Measurements from ENCODE around the gene MMEL1. TPM values are rescaled to one million over a fixed set of nuclear protein-coding genes. Genes with fewer than 3 reads are reported as not detected.
A peak's percentile ranks its signal among the peaks of the same experiment; 100 is the strongest.
"Not testable (repeated sequence)": the region's sequence is repeated elsewhere in the genome, so short reads cannot be mapped to it uniquely, and the experiment has no call there.

Gene MMEL1
- total RNA-seq, 4 donors from 2014 or later: 0.78 to 1.7 (median 0.80) TPM; not detected in 1

GRCh38 chr1:2549367-2550029 lies 83.3 kb downstream of the MMEL1 start:
- intact Hi-C loops (cut with DNase I); H3K36me3 ChIP-seq; DNase-seq (ENCODE audit: extremely low spot score); H3K9me3 ChIP-seq: not testable (repeated sequence)
- peaks cover 5 to 38% (median 16%) of the 10 kb centered on the region in 4 donors for H3K27me3 ChIP-seq
- peaks cover 43 to 62% (median 57%) of the 10 kb centered on the region in 4 donors for H3K4me1 ChIP-seq
- 84% methylated on average over 13 of the region's 28 CpGs for WGBS
- H3K27ac ChIP-seq (replicated peaks in 1 of 4): peak overlapping the region; percentile 84 to 90 (median 89)
- H3K4me3 ChIP-seq: peak overlapping the region; percentile 55 to 75 (median 60)

- 14% methylated on average over 16 of the region's 17 CpGs for WGBS
- intact Hi-C loops (cut with DNase I): loop anchor here (1.0 kb wide), 1 partner anchor 134 kb away; no protein-coding TSS in a partner anchor
- TF ChIP-seq CTCF (IDR thresholded peaks at IDR 0.05): peak in 2 of 3 experiments; percentile 91 to 94
- no peak for TF ChIP-seq POLR2A (IDR thresholded peaks at IDR 0.05; ENCODE audit: low read depth)
- TF ChIP-seq POLR2AphosphoS5 (IDR thresholded peaks at IDR 0.05): no peak
- H3K9me3 ChIP-seq: no peaks in the 10 kb centered on the region
- no peaks in the 10 kb centered on the region for H3K36me3 ChIP-seq
- peaks cover 5 to 51% (median 16%) of the 10 kb centered on the region in 4 donors for H3K27me3 ChIP-seq
- H3K4me3 ChIP-seq: peak overlapping the region; percentile 55 to 75 (median 60)
- H3K27ac ChIP-seq (replicated peaks in 1 of 4): peak overlapping the region; percentile 84 to 90 (median 89)
- H3K4me1 ChIP-seq: peaks cover 53 to 70% (median 64%) of the 10 kb centered on the region in 4 donors
- DNase-seq (ENCODE audit: extremely low spot score): no peak
Observed at GRCh38 chr1:2548068-2548589, 84.7 kb downstream of the MMEL1 start.

GRCh38 chr1:2547210-2548067 lies 85.4 kb downstream of the MMEL1 start:
- peak overlapping the region; percentile 55 to 75 (median 60) for H3K4me3 ChIP-seq
- 13% methylated on average over 15 of the region's 27 CpGs for WGBS
- intact Hi-C loops (cut with DNase I): loop anchor here (1.0 kb wide), 1 partner anchor 133 kb away; no protein-coding TSS in a partner anchor
- H3K9me3 ChIP-seq: no peaks in the 10 kb centered on the region
- H3K4me1 ChIP-seq: peaks cover 53 to 70% (median 64%) of the 10 kb centered on the region in 4 donors
- no peaks in the 10 kb centered on the region for H3K36me3 ChIP-seq
- peaks cover 5 to 58% (median 16%) of the 10 kb centered on the region in 4 donors for H3K27me3 ChIP-seq
- H3K27ac ChIP-seq (replicated peaks in 1 of 4): peak overlapping the region; percentile 84 to 90 (median 89)
- no peak for DNase-seq (ENCODE audit: extremely low spot score)
- TF ChIP-seq CTCF (IDR thresholded peaks at IDR 0.05) (no peak), EP300 (IDR thresholded peaks at IDR 0.05) (no peak), POLR2AphosphoS5 (IDR thresholded peaks at IDR 0.05) (no peak), POLR2A (IDR thresholded peaks at IDR 0.05; ENCODE audit: low read depth) (no peak)

- TF ChIP-seq CTCF (IDR thresholded peaks at IDR 0.05) (no peak), POLR2A (IDR thresholded peaks at IDR 0.05; ENCODE audit: low read depth) (no peak), POLR2AphosphoS5 (IDR thresholded peaks at IDR 0.05) (peak; percentile 67 to 84)
- H3K36me3 ChIP-seq: no peaks in the 10 kb centered on the region
- H3K4me3 ChIP-seq: peak overlapping the region; percentile 55 to 75 (median 60)
- WGBS: 3% methylated on average over 13 of the region's 52 CpGs
- intact Hi-C loops (cut with DNase I): no loop called here
- H3K27ac ChIP-seq (replicated peaks in 1 of 4): peak overlapping the region; percentile 84 to 90 (median 89)
- H3K4me1 ChIP-seq: peaks cover 53 to 73% (median 64%) of the 10 kb centered on the region in 4 donors
- DNase-seq (ENCODE audit: extremely low spot score): peak; percentile 96
- H3K9me3 ChIP-seq: no peaks in the 10 kb centered on the region
- H3K27me3 ChIP-seq: peaks cover 5 to 63% (median 16%) of the 10 kb centered on the region in 4 donors
Observed at GRCh38 chr1:2546515-2547209, 86.2 kb downstream of the MMEL1 start.
